SHP77 treated with DMSO at 0.1 percent for 48 hours (cell line): Measurements from ENCODE around the gene SLC12A8.

Source experiments
- DNase-seq: peaks from one replicate; lab custom pipeline; 2025; lab: John Stamatoyannopoulos, UW

SLC12A8 gene

GRCh38 chr3:125076464-125076863 lies 136.1 kb downstream of the SLC12A8 start:
- DNase-seq, result no peak

GRCh38 chr3:125075738-125076137 lies 136.8 kb downstream of the SLC12A8 start:
- no peak for DNase-seq

GRCh38 chr3:125073390-125073905 lies 139.1 kb downstream of the SLC12A8 start:
- no peak for DNase-seq

GRCh38 chr3:125072749-125073389 lies 139.7 kb downstream of the SLC12A8 start:
- no peak for DNase-seq

GRCh38 chr3:125072301-125072700 lies 140.2 kb downstream of the SLC12A8 start:
- DNase-seq, result no peak

DNA sequence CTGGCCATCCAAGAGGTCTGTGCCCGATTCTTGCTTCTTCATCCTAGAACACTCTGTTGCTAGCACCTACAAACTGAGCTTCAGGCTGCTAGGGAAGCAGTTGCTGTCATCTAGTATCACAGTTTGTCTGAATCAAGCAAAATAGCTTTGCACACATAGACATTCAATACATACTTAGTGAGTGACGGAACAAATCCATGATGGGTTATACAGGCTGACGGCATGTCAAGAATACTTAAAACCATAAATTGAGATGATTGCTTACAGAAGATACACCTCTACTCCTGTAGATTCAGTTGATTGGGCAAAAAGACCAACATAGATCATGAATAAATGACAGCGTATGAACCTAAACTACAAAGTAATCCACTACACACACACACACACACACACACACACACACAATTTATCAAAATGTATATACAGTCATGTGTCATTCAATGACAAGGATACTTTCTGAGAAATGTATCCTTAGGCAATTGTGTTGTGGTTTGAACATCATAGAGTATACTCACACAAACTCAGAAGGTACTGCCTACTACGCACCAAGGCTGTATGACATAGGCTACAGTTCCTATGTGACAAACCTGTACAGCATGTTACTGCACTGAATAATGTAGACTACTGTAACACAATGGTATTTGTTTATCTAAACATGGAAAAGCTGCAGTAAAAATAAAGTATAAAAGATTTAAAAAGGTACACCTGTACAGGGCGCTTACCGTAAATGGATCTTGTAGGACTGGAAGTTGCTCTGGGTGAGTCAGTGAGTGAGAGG lies 142.4 kb downstream of the SLC12A8 start:
- DNase-seq, result no peak

- DNase-seq, result no peak
Measured at GRCh38 chr3:125069452-125069851, 143.1 kb downstream of the SLC12A8 start.

- no peak for DNase-seq
Measured at GRCh38 chr3:125068265-125068664, 144.3 kb downstream of the SLC12A8 start.

DNA sequence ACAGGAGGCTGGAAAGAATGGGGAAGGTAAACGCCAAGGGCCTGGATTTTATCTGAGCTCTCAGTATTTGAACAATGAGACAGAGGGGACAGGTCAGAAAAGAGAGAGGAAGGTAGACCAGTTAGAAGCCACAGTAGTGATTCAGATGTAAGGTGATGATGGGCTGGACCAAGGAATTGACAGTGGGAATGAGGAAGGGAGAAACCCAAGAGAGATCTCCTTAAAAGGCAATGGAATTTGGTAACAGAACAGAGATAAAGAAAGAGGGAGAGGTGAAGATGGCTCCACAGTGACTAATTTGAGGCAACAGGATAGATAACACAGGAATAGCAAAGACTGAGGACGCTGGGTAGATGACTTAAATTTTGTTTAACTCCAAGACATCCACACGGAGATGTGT lies 145.3 kb downstream of the SLC12A8 start:
- DNase-seq, result no peak

DNA sequence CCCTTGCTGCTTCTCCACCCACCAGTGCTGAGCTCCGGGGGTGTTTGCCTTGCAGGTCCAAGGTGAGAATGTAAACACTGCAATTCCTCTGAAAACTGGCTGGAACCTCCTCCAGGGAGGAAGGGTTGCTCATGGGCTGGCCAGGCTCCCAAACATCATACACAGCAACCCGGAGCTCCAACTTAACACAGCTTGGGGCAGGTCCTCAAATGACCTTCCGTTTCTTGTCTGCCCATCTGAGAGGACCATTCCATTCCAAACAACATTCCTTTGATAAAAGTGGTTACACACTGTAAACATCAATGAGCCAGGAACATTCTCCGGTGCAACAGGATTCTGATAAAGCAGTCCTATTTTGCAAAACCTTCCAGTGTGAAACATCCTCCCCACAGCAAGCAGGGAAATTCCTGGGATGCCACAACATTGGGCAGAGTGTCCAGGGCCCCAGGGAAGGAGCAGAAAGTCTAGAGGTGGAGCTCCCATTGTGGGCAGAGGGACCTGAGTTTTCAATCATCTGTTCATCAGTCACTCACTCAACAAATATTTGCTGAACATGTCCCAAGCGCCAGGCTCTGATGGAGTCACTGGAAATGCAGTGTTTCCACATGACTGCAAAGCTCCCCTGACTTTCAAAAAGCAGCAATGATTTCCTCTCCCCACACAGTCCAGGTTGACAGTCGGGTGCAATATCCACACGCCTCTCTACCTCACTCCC lies 149.5 kb downstream of the SLC12A8 start:
- no peak for DNase-seq

DNA sequence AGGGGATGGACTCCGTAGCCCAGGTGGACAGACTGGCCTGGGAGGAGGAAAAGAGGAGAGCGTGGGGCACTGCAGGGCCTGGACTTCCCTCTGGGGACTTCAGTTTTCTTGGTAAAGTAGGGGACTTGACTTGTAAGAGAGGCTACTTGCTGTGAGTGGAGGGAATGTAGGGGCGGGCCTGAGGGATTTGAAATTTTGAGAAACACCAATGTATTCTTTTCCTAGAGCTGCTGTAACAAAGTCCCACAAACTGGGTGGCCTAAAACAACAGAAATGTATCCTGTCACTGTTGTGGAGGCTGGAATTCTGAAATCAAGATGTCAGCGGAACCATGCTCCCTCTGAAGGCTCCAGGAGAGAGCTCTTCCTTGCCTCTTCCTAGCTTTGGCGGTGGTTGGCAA lies 150.9 kb downstream of the SLC12A8 start:
- no peak for DNase-seq

DNA sequence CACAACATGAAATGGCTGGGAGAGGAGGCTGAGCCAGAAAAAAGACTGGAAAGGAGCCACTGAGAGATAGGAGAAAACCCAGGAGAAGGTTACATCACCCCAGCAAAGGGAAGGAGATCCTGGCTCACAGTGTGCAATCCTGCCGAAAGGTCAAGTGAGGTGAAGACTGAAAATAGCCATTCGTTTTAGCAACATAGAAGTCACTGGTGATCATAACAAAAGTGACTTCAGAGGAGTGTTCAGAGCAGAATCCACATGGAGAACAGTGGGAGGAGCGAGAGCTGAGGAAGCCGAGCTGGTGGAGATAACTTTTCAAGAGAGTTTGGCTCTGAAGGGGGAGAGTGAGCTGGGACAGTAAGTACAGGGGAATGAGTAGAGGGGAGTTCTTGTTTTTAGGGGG lies 151.4 kb downstream of the SLC12A8 start:
- no peak for DNase-seq

DNA sequence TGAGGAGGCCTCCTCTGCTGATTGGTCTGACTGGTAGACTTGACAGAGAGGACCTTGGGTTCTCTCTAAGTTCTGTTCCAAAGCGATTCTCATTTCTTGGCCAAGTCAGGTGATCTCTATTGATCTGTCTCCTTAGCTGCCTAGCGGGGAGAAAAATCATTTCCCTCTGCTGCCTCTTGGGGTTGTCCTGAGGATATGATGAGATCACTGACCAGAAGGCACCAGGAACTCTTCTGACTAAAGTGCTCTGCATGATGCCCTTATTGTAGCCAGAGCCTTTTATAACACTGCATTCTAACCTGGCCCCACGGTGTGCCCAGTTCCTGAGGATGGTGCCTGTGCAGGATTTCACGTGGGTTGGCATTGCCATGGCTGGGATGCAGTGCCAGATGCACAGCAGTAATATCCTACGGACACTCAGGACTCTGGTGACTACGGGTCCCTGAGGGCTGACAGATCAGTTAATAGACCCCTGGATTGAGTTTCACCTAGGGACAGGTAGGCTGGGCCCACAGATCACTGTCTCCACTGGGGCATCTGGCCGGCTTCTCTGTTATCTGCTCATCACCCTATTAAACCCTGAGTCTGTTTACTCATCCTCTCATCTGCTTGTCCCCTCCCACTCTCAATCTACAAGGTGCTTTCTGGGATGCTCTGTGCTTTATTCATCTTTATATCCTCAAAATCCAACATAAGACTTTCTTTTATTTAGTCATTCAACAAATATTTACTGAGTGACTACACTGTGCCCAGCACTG lies 152.9 kb downstream of the SLC12A8 start:
- no peak for DNase-seq

GRCh38 chr3:125058959-125059358 lies 153.6 kb downstream of the SLC12A8 start:
- no peak for DNase-seq

DNA sequence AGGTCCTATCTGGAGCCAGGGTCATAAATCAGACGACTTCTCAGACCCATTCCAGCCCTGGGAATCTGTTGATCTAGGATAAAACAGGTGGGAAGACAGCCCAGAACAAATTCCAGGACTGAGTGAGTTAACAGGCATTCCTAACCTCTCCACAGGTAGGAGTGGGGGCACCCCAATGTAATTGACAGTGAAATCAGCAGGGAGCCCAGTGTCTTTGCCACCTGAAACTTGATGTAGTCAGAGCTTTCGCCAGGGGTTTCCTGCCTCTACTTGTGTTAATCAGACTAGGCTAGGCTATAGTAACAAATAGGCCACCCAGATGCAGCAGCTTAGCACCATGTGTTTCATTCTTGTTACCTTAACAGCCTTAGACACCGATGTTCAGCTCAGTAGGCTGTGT lies 154.0 kb downstream of the SLC12A8 start:
- DNase-seq, result no peak

DNA sequence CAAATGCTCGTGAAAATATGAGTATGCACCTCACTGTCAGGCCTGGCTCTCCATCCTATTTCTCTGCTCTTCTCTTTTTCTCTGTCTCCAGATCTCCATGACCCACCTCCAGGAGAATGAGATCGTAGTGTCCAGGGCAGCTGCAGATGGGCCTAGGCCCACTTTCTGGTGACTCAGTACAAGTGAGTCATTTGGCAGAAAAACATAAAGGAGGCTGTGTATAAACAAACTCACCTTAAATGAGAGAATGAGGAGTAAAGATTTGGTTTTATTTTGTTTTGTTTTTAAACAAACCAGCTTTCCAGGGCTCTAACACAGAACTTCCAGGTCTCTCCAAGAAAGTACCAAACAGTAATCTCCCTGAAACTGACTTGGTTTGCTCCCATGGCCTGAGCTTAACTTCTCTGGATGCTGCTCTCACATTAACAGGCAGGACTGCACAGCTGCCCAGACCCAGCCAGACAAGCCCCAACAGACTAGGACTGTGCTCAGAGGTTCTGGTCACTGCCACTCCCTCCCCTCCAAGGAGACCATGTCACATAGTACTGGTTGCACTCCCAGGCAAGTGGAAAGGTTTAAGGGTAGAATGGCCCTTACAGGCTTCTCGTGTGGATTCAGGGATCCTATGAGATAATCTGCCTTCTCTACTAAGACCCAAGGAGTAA lies 155.2 kb downstream of the SLC12A8 start:
- DNase-seq, result no peak

GRCh38 chr3:125055913-125056745 lies 156.4 kb downstream of the SLC12A8 start, which contains the start of gene HEG1:
Gene HEG1 (minus strand): TSS chr3:125055997. CDS start chr3:125055890, 107 bp downstream.
- DNase-seq, result no peak

GRCh38 chr3:125055331-125055912 lies 157.1 kb downstream of the SLC12A8 start:
- no peak for DNase-seq

DNA sequence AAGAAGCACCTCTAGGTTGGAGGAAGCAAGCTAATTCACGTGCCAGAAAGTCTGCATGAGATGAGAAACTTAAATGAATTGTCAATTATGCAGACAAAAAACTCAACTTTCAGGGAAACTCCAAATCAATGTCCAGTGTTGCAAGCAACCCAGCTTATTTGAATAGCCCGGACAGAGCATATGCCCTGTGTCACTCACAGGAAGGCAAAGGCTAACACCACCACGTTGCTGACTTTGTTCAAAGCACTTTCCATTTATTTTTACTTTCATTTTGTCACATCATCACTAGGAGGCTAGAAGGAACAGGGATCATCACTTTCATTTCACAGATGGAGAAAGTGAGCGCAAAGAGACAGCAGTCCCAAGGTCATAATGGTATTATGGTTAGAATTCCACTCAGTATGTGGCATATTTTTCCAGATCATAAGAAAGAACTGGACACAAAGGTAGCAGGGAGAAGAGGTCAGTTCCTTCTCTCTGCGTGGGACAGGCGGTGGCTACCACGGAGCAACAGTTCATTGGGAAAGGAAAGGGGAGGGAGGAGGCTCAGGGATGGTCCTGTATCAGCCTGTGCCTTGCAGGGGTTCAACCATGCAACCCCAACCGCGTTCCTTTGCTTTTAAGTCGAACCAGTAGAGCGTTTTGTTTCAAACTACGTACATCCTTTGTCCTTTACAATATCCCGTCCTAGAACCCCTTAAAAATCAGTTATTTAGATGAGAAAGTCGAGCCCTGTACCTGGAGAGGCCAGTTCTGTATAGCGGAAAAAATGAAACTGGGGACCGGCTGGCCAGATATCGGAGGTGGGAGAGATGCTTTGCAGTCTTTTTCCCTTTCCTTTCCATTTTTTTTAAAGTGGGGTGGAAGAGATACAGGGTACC lies 157.9 kb downstream of the SLC12A8 start:
- no peak for DNase-seq
